HCT116 (cell line): Measurements from ENCODE around the gene POU2AF1. TPM values are rescaled to one million over a fixed set of nuclear protein-coding genes. Genes with fewer than 3 reads are reported as not detected.

ENCODE experiments used
- ATAC-seq: fragments of 200-7000 bp; cut with Tn5 transposase; 2 replicates; pipeline ENCODE4 v1.9.1; 2020; ENCODE audit warnings: mild to moderate bottlenecking, moderate library complexity
- BruUV-seq: library from RNA; stranded (reverse); fragments of 400-500 nt; replicated peaks from 2 replicates; lab custom pipeline; 2021; lab: Mats Ljungman, UMichigan
- CTCF ChIA-PET: fragments of 300-600 bp; sonication (Branson Sonifier 250); formaldehyde crosslinking; loops from one replicate; lab custom pipeline; 2021; ENCODE audit warnings: antibody characterized with exemption; lab: Charles Lee
- POLR2A ChIA-PET: fragments of 300-600, 350-600 bp; sonication (Branson Sonifier 250); formaldehyde crosslinking; loops from one replicate; lab custom pipeline; 2021; ENCODE audit warnings: antibody characterized with exemption; lab: Charles Lee
- RAD21 ChIA-PET, 2 experiments: fragments of 300-600 bp; sonication (Branson Sonifier 250); formaldehyde crosslinking; loops; one replicate each; lab custom pipeline; 2023; ENCODE audit warnings: low total read pairs in 2 of 2; ENCODE audit not compliant: uncharacterized antibody in 2 of 2, unreplicated experiment in 2 of 2, low non-redundant PET in 1 of 2; lab: Charles Lee
- DNase-seq: peaks from one replicate; pipeline ENCODE4 v3.0.0-alpha.2; 2010; ENCODE audit warnings: low read depth, low spot score
- H2AFZ ChIP-seq: fragments of 200-600 bp; shearing (Covaris generic), sonication (generic); 2 replicates; pipeline ENCODE4 v1.6.1; 2017; ENCODE audit warnings: low read depth, mixed run types, mixed read lengths, antibody characterized with exemption, low read length; ENCODE audit not compliant: poor library complexity, severe bottlenecking
- H3K27ac ChIP-seq: 2 replicates; pipeline ENCODE4 v1.5.1; 2012; ENCODE audit warnings: low read depth, low read length
- H3K27me3 ChIP-seq: fragments of 200-600 bp; sonication (generic); 2 replicates; pipeline ENCODE4 v1.6.1; 2016; ENCODE audit warnings: mixed run types, low read length, mixed read lengths; ENCODE audit not compliant: insufficient read depth
- H3K36me3 ChIP-seq, 2 experiments: fragments of 200-500 bp in 1 of 2; fragments of 200-600 bp in 1 of 2; sonication (Bioruptor generic) in 1 of 2; sonication (generic) in 1 of 2; 2 replicates each; pipeline versions ENCODE4 v1.5.1 to v1.6.1; 2014 to 2016; ENCODE audit warnings: low read length in 2 of 2, inconsistent platforms in 1 of 2, mixed read lengths in 1 of 2, mixed run types in 1 of 2; ENCODE audit not compliant: insufficient read depth in 2 of 2, control insufficient read depth in 1 of 2
- H3K4me1 ChIP-seq, 2 experiments: fragments of 200-600 bp in 1 of 2; sonication (generic) in 1 of 2; 2 replicates each; pipeline versions ENCODE4 v1.5.1 to v1.6.1; 2012 to 2017; ENCODE audit warnings: low read length in 2 of 2, inconsistent platforms in 1 of 2, mild to moderate bottlenecking in 1 of 2, mixed read lengths in 1 of 2, mixed run types in 1 of 2, moderate library complexity in 1 of 2; ENCODE audit not compliant: insufficient read depth in 2 of 2, control insufficient read depth in 1 of 2
- H3K4me2 ChIP-seq: fragments of 200-600 bp; sonication (generic); 2 replicates; pipeline ENCODE4 v1.6.1; 2017; ENCODE audit warnings: mixed run types, low read length, mixed read lengths
- H3K4me3 ChIP-seq, 2 experiments: fragments of 200-600 bp in 1 of 2; sonication (generic) in 1 of 2; replicated peaks in 1 of 2; 2 replicates each; pipeline ENCODE4 v1.5.1; 2011 to 2016; ENCODE audit warnings: low read length in 2 of 2, control low read depth in 1 of 2, low read depth in 1 of 2, mild to moderate bottlenecking in 1 of 2, mixed read lengths in 1 of 2, mixed run types in 1 of 2
- H3K79me2 ChIP-seq: fragments of 200-600 bp; sonication (generic); 2 replicates; pipeline ENCODE4 v1.6.1; 2017; ENCODE audit warnings: mild to moderate bottlenecking, mixed run types, low read length, moderate library complexity, mixed read lengths; ENCODE audit not compliant: insufficient read depth
- H3K9ac ChIP-seq: fragments of 200-600 bp; sonication (generic); 2 replicates; pipeline ENCODE4 v1.6.1; 2016; ENCODE audit warnings: low read length, mixed read lengths
- H3K9me2 ChIP-seq: fragments of 200-600 bp; sonication (generic), shearing (Covaris generic); 2 replicates; pipeline ENCODE4 v1.6.1; 2017; ENCODE audit warnings: mixed run types, mild to moderate bottlenecking, moderate library complexity; ENCODE audit not compliant: insufficient read depth
- H3K9me3 ChIP-seq, 2 experiments: fragments of 200-500 bp in 1 of 2; fragments of 200-600 bp in 1 of 2; sonication (Bioruptor generic) in 1 of 2; sonication (generic) in 1 of 2; 2 replicates each; pipeline ENCODE4 v1.6.1; 2014 to 2017; ENCODE audit warnings: low read length in 2 of 2, mixed read lengths in 2 of 2, inconsistent platforms in 1 of 2, low read depth in 1 of 2, mild to moderate bottlenecking in 1 of 2, mixed run types in 1 of 2, moderate library complexity in 1 of 2; ENCODE audit not compliant: control insufficient read depth in 1 of 2, insufficient read depth in 1 of 2
- H4K20me1 ChIP-seq: fragments of 200-600 bp; sonication (generic), shearing (Covaris generic); 2 replicates; pipeline ENCODE4 v1.6.1; 2017; ENCODE audit warnings: mixed run types, mild to moderate bottlenecking, moderate library complexity; ENCODE audit not compliant: insufficient read depth
- CEBPB ChIP-seq: IDR thresholded peaks from 2 replicates; pipeline ENCODE4 v1.6.1; 2012; ENCODE audit warnings: low read depth
- EGR1 ChIP-seq: IDR thresholded peaks from 2 replicates; pipeline ENCODE4 v1.6.1; 2012; ENCODE audit warnings: low read depth
- ELF1 ChIP-seq: IDR thresholded peaks from 2 replicates; pipeline ENCODE4 v1.6.1; 2012; ENCODE audit warnings: low read depth, borderline replicate concordance
- EZH2 ChIP-seq: fragments of 200-600 bp; sonication (generic); IDR thresholded peaks from 2 replicates; pipeline ENCODE4 v1.6.1; 2017; ENCODE audit warnings: antibody characterized with exemption, mixed run types
- EZH2phosphoT487 ChIP-seq: fragments of 200-600 bp; IDR thresholded peaks from 2 replicates; pipeline ENCODE4 v1.6.1; 2018; ENCODE audit warnings: antibody characterized with exemption, borderline replicate concordance
- FOSL1 ChIP-seq: IDR thresholded peaks from 2 replicates; pipeline ENCODE4 v1.6.1; 2012; ENCODE audit warnings: low read depth
- JUND ChIP-seq: IDR thresholded peaks from 2 replicates; pipeline ENCODE4 v1.6.1; 2012
- POLR2AphosphoS5 ChIP-seq: IDR thresholded peaks from 2 replicates; pipeline ENCODE4 v1.6.1; 2011; ENCODE audit warnings: mild to moderate bottlenecking, low read depth, low read length, moderate library complexity
- RAD21 ChIP-seq: IDR thresholded peaks from 2 replicates; pipeline ENCODE4 v1.6.1; 2012; ENCODE audit warnings: low read depth, mild to moderate bottlenecking
- SIN3A ChIP-seq: IDR thresholded peaks from 2 replicates; pipeline ENCODE4 v1.6.1; 2012; ENCODE audit warnings: low read depth
- SP1 ChIP-seq: IDR thresholded peaks from 2 replicates; pipeline ENCODE4 v1.6.1; 2012; ENCODE audit warnings: low read depth
- SRF ChIP-seq: IDR thresholded peaks from 2 replicates; pipeline ENCODE4 v1.6.1; 2012; ENCODE audit warnings: low read depth
- ZBTB33 ChIP-seq: IDR thresholded peaks from 2 replicates; pipeline ENCODE4 v1.6.1; 2011; ENCODE audit warnings: mild to moderate bottlenecking, low read length, moderate library complexity; ENCODE audit not compliant: insufficient replicate concordance; ENCODE audit errors: extremely low read depth
- ZNF274 ChIP-seq: fragments of 200-500 bp; sonication (Bioruptor generic); IDR thresholded peaks from 2 replicates; pipeline ENCODE4 v1.6.1; 2014; ENCODE audit warnings: mild to moderate bottlenecking, low read depth, low read length, inconsistent platforms
- intact Hi-C: fragments of 100-400 bp; cut with micrococcal nuclease; formaldehyde crosslinking; loops from 2 replicates; pipeline ENCODE4 v1.10.0; 2022
- total RNA-seq: library from RNA; stranded (reverse); gene quantifications from one replicate; pipeline ENCODE4 v1.2.1, GENCODE V29; 2021; ENCODE audit not compliant: unreplicated experiment

POU2AF1 gene
- total RNA-seq, 1 experiment from 2014 or later: 0.17 TPM

GRCh38 chr11:111306321-111306720, 72.8 kb downstream of the POU2AF1 start:
- Histone ChIP-seq H3K27me3 (peaks cover 46% of the 10 kb centered on the region), H3K9me2 (no peaks in the 10 kb centered on the region), H3K27ac (no peak overlapping the region), H3K4me3 (no peak overlapping the region), H3K4me1 (no peaks in the 10 kb centered on the region; a peak in 1 of 4 replicates), H4K20me1 (no peaks in the 10 kb centered on the region), H2AFZ (no peak overlapping the region)
- ATAC-seq: no peak
- CTCF ChIA-PET: no interaction called here
- TF ChIP-seq JUND (no peak), EZH2phosphoT487 (no peak), CEBPB (no peak), SIN3A (no peak), EZH2 (no peak), POLR2AphosphoS5 (no peak), RAD21 (no peak), ZNF274 (no peak), SRF (no peak), ELF1 (no peak), EGR1 (no peak), ZBTB33 (no peak), FOSL1 (no peak), SP1 (no peak)
- TF ChIP-seq, all 23 proteins: peak for 0
- ChIA-PET POLR2A (no interaction called here), RAD21 (no interaction called here)
- Histone ChIP-seq H3K79me2 (no peaks in the 10 kb centered on the region), H3K4me2 (no peak overlapping the region), H3K36me3 (no peaks in the 10 kb centered on the region), H3K9me3 (no peaks in the 10 kb centered on the region), H3K9ac (no peak overlapping the region)
- intact Hi-C loops: no loop called here
- no TSS peak for BruUV-seq
- DNase-seq: no peak
